ENCODE measurements around the gene HMGN5.

HMGN5 gene

DNA sequence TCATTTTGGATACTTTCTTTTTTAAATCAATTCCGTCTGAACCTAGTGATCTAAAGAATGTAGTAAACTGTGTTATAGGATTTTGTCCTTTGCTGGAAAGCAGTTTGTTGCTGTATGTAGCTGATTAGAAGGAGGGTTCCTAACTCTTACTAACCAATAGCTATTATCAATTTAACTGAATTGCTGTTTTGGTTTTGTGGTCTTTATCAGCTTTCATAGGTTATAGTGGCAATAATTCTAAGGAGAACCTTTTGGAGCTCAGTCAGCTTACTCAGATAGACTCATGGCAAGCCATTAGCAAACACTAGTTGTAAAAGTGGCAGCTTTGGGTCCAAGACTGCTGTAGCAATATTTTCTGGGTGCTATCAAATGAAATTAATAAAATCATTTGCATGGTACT, 29.8 kb upstream of the HMGN5 start:
- H3K27me3 ChIP-seq (ENCODE audit: control insufficient read depth, low read length) = no peaks in the 10 kb centered on the region
- H4K20me1 ChIP-seq (ENCODE audit: control insufficient read depth, insufficient read depth, low read depth, low read length) = no peaks in the 10 kb centered on the region
- no peak for TF ChIP-seq EZH2phosphoT487 (IDR thresholded peaks at IDR 0.05; ENCODE audit: borderline replicate concordance, low read length)
- TF ChIP-seq, protein P1, sequence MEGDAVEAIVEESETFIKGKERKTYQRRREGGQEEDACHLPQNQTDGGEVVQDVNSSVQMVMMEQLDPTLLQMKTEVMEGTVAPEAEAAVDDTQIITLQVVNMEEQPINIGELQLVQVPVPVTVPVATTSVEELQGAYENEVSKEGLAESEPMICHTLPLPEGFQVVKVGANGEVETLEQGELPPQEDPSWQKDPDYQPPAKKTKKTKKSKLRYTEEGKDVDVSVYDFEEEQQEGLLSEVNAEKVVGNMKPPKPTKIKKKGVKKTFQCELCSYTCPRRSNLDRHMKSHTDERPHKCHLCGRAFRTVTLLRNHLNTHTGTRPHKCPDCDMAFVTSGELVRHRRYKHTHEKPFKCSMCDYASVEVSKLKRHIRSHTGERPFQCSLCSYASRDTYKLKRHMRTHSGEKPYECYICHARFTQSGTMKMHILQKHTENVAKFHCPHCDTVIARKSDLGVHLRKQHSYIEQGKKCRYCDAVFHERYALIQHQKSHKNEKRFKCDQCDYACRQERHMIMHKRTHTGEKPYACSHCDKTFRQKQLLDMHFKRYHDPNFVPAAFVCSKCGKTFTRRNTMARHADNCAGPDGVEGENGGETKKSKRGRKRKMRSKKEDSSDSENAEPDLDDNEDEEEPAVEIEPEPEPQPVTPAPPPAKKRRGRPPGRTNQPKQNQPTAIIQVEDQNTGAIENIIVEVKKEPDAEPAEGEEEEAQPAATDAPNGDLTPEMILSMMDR (IDR thresholded peaks at IDR 0.05; ENCODE audit: low read depth, low read length, poor library complexity, severe bottlenecking) = no peak
- H3K79me2 ChIP-seq (ENCODE audit: control insufficient read depth, low read length) = peaks cover 15% of the 10 kb centered on the region
- H3K9me2 ChIP-seq (replicated peaks; ENCODE audit: control insufficient read depth, low read length) = no peaks in the 10 kb centered on the region
- no peaks in the 10 kb centered on the region for H3F3A ChIP-seq (ENCODE audit: control insufficient read depth, insufficient read depth)
- H3K4me2 ChIP-seq (ENCODE audit: low read length) = no peak overlapping the region
- H3K4me1 ChIP-seq (ENCODE audit: control insufficient read depth, low read length) = no peaks in the 10 kb centered on the region
- no peak overlapping the region for H3K27ac ChIP-seq (ENCODE audit: low read depth, low read length)
- no peaks in the 10 kb centered on the region for H3K9me3 ChIP-seq (ENCODE audit: control insufficient read depth, insufficient read depth, low read length)
- H3K4me3 ChIP-seq (ENCODE audit: low read length) = no peak overlapping the region
- no peaks in the 10 kb centered on the region; the same call in 1 of the 2 replicates for H3K36me3 ChIP-seq (ENCODE audit: control insufficient read depth, low read length)

DNA sequence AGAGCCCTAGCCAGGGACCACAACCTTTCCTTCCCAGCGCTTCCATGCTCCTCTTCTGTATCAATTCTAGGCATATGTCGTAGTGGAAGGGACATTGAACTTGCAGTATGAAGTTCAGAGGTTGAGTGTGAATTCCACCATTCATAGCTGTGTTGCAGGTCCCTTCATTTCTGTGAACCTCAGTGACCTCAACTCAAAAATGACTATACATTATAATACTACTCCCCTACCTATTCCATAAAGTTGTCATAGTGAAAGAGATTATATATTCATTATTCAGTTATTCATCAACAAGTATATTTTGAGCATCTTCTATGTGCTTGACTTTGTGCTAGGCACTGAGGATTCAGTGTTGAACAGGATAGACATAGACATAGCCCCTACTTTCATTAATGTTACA, 28.2 kb upstream of the HMGN5 start:
- Histone ChIP-seq H3K27ac (ENCODE audit: low read depth, low read length) (no peak overlapping the region), H3K4me3 (ENCODE audit: low read length) (no peak overlapping the region), H4K20me1 (ENCODE audit: control insufficient read depth, insufficient read depth, low read depth, low read length) (no peaks in the 10 kb centered on the region), H3K9me3 (ENCODE audit: control insufficient read depth, insufficient read depth, low read length) (no peaks in the 10 kb centered on the region), H3K27me3 (ENCODE audit: control insufficient read depth, low read length) (no peaks in the 10 kb centered on the region), H3K4me2 (ENCODE audit: low read length) (no peak overlapping the region), H3K36me3 (ENCODE audit: control insufficient read depth, low read length) (no peaks in the 10 kb centered on the region; the same call in 1 of the 2 replicates), H3F3A (ENCODE audit: control insufficient read depth, insufficient read depth) (no peaks in the 10 kb centered on the region), H3K79me2 (ENCODE audit: control insufficient read depth, low read length) (peaks cover 15% of the 10 kb centered on the region), H3K4me1 (ENCODE audit: control insufficient read depth, low read length) (no peaks in the 10 kb centered on the region), H3K9me2 (replicated peaks; ENCODE audit: control insufficient read depth, low read length) (no peaks in the 10 kb centered on the region)
- TF ChIP-seq EZH2phosphoT487 (IDR thresholded peaks at IDR 0.05; ENCODE audit: borderline replicate concordance, low read length) = no peak

DNA sequence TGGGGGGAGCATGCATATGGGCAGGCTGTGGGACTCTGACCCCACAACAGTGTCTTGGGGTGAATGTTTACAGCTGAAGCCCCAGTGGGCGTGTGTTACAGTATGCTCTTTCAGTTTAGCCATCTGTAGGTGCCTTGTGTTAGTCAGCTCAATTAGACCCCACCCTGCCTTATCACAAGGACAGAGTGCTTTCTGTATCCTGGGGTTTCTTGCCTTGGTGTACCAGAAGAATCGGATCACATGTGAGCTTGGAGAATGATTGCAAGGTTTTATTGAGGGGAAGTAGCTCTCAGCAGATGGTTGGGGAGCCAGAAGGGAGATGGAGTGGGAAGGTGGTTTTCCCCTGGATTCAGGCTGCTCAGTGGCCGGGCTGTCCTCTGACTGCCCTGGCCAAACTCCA, 27.5 kb upstream of the HMGN5 start:
- H3K36me3 ChIP-seq (ENCODE audit: control insufficient read depth, low read length) = no peaks in the 10 kb centered on the region; the same call in none of the 2 replicates
- H3F3A ChIP-seq (ENCODE audit: control insufficient read depth, insufficient read depth) = no peaks in the 10 kb centered on the region
- no peak overlapping the region for H3K27ac ChIP-seq (ENCODE audit: low read depth, low read length)
- peaks cover 19% of the 10 kb centered on the region for H3K79me2 ChIP-seq (ENCODE audit: control insufficient read depth, low read length)
- H3K4me1 ChIP-seq (ENCODE audit: control insufficient read depth, low read length) = no peaks in the 10 kb centered on the region
- no peaks in the 10 kb centered on the region for H4K20me1 ChIP-seq (ENCODE audit: control insufficient read depth, insufficient read depth, low read depth, low read length)
- no peak overlapping the region for H3K4me2 ChIP-seq (ENCODE audit: low read length)
- H3K4me3 ChIP-seq (ENCODE audit: low read length) = no peak overlapping the region
- H3K9me2 ChIP-seq (replicated peaks; ENCODE audit: control insufficient read depth, low read length) = no peaks in the 10 kb centered on the region
- no peaks in the 10 kb centered on the region for H3K9me3 ChIP-seq (ENCODE audit: control insufficient read depth, insufficient read depth, low read length)
- TF ChIP-seq, protein P1 (IDR thresholded peaks at IDR 0.05; ENCODE audit: low read depth, low read length, poor library complexity, severe bottlenecking) = no peak
- TF ChIP-seq EZH2phosphoT487 (IDR thresholded peaks at IDR 0.05; ENCODE audit: borderline replicate concordance, low read length) = no peak
- no peaks in the 10 kb centered on the region for H3K27me3 ChIP-seq (ENCODE audit: control insufficient read depth, low read length)

DNA sequence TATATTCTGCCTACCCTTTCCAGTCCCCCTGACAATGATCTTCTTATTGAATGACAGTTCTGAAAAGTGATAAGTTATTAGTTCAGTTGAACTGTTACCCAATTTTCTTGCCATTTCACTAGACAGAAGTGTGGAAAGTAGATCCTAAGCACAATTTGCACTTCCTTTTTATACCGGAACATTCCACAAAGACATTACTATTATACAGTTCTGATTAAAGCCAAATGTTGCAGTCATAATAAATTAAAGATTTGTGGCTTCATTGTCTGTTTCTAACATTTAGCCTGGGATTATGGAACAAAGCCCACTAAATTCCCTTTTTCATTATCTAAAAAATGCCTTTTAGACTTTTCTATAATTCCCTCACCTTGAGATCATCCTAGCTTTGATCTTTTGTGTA, 14.0 kb upstream of the HMGN5 start:
- TF ChIP-seq EZH2phosphoT487 (IDR thresholded peaks at IDR 0.05; ENCODE audit: borderline replicate concordance, low read length) = no peak
- TF ChIP-seq, protein P1 (IDR thresholded peaks at IDR 0.05; ENCODE audit: low read depth, low read length, poor library complexity, severe bottlenecking) = no peak

More for the DNA sequence above, 14.0 kb upstream of the HMGN5 start:
- Histone ChIP-seq H3K4me2 (ENCODE audit: low read length) (no peak overlapping the region), H3K27me3 (ENCODE audit: control insufficient read depth, low read length) (no peaks in the 10 kb centered on the region), H3K9me2 (replicated peaks; ENCODE audit: control insufficient read depth, low read length) (no peaks in the 10 kb centered on the region), H3K9me3 (ENCODE audit: control insufficient read depth, insufficient read depth, low read length) (no peaks in the 10 kb centered on the region), H3F3A (ENCODE audit: control insufficient read depth, insufficient read depth) (no peaks in the 10 kb centered on the region), H4K20me1 (ENCODE audit: control insufficient read depth, insufficient read depth, low read depth, low read length) (no peaks in the 10 kb centered on the region), H3K27ac (ENCODE audit: low read depth, low read length) (no peak overlapping the region), H3K4me3 (ENCODE audit: low read length) (no peak overlapping the region), H3K4me1 (ENCODE audit: control insufficient read depth, low read length) (no peaks in the 10 kb centered on the region), H3K79me2 (ENCODE audit: control insufficient read depth, low read length) (peaks cover 29% of the 10 kb centered on the region), H3K36me3 (ENCODE audit: control insufficient read depth, low read length) (peaks cover 5% of the 10 kb centered on the region; the same call in 1 of the 2 replicates)
